K562 (cell line): ENCODE results near the gene RNASE8.

Experiments
- EZH2 ChIP-seq: IDR thresholded peaks from 2 replicates; pipeline ENCODE4 v1.6.1; 2012; ENCODE audit warnings: low read depth, mild to moderate bottlenecking, inconsistent platforms, low read length, borderline replicate concordance
- GATAD2A ChIP-seq: fragments of 450-650 bp; IDR thresholded peaks from 2 replicates; pipeline ENCODE4 v1.6.1; 2017
- HMG20A ChIP-seq: fragments of 450-650 bp; formaldehyde crosslinking; conservative IDR thresholded peaks from 2 replicates; pipeline ENCODE4 v1.4.0; 2020; ENCODE audit warnings: mild to moderate bottlenecking, mixed read lengths
- NFIC ChIP-seq: fragments of 450-650 bp; IDR thresholded peaks from 2 replicates; pipeline ENCODE4 v1.6.1; 2017; ENCODE audit warnings: mild to moderate bottlenecking, inconsistent platforms
- RCOR1 ChIP-seq, 2 experiments: IDR thresholded peaks; 2 replicates each; pipeline ENCODE4 v1.6.1; 2012; ENCODE audit warnings: low read depth in 2 of 2, low read length in 2 of 2, borderline replicate concordance in 1 of 2, improper control_type of control experiment in 1 of 2
- RUNX1 ChIP-seq: sonication (generic); IDR thresholded peaks from 2 replicates; pipeline ENCODE4 v1.6.1; 2016; ENCODE audit warnings: antibody characterized with exemption, low read depth
- SNAPC5 ChIP-seq: fragments of 250-450 bp; sonication (Bioruptor Pico); IDR thresholded peaks from 2 replicates; pipeline ENCODE4 v1.8.0; 2021; ENCODE audit warnings: moderate library complexity, mild to moderate bottlenecking, inconsistent platforms
- TARDBP ChIP-seq: fragments of 450-650 bp; IDR thresholded peaks from 2 replicates; pipeline ENCODE4 v1.6.1; 2016
- THAP12 ChIP-seq: fragments of 250-450 bp; sonication (Bioruptor Pico); IDR thresholded peaks from 2 replicates; pipeline ENCODE4 v1.9.0; 2021; ENCODE audit warnings: mild to moderate bottlenecking, inconsistent platforms
- ZBTB17 ChIP-seq: fragments of 450-650 bp; formaldehyde crosslinking; IDR thresholded peaks from 2 replicates; pipeline ENCODE4 v1.4.0; 2020; ENCODE audit warnings: mild to moderate bottlenecking
- ZBTB33 ChIP-seq: sonication (generic); formaldehyde crosslinking; IDR thresholded peaks from 2 replicates; pipeline ENCODE4 v1.8.1; 2023; ENCODE audit warnings: mild to moderate bottlenecking, missing genetic modification reagents
- ZNF512 ChIP-seq: IDR thresholded peaks from 2 replicates; pipeline ENCODE4 v1.6.1; 2016; ENCODE audit warnings: missing genetic modification characterization, missing compliant biosample characterization
- ZNF639 ChIP-seq, 2 experiments: fragments of 200-800 bp in 1 of 2; sonication (Bioruptor generic) in 1 of 2; sonication (generic) in 1 of 2; formaldehyde crosslinking in 1 of 2; IDR thresholded peaks in 1 of 2; conservative IDR thresholded peaks in 1 of 2; 2 replicates each; pipeline versions ENCODE4 v1.5.0 to v1.6.1; 2016 to 2020; ENCODE audit warnings: missing compliant biosample characterization in 1 of 2, missing genetic modification characterization in 1 of 2, missing genetic modification reagents in 1 of 2

- no peak for TF ChIP-seq ZBTB17 (CRISPR knock-in tag)
- TF ChIP-seq ZBTB33 (CRISPR knock-in tag): no peak
- TF ChIP-seq HMG20A (CRISPR knock-in tag): no peak
- TF ChIP-seq SNAPC5: no peak
- no peak for TF ChIP-seq NFIC
- peak; percentile 61 for TF ChIP-seq ZNF512 (tag)
- TF ChIP-seq GATAD2A: no peak
- TF ChIP-seq RUNX1: no peak
- no peak for TF ChIP-seq EZH2
- TF ChIP-seq ZNF639 (CRISPR knock-in tag; conservative IDR thresholded peaks at IDR 0.05 in 1 of 2, IDR thresholded peaks at IDR 0.05 in 1 of 2): no peak
- TF ChIP-seq THAP12 (CRISPR knock-in tag): no peak
- no peak for TF ChIP-seq RCOR1 (IDR thresholded peaks at IDR 0.05; ENCODE audit: borderline replicate concordance in 1 of 2, low read depth in 2 of 2, low read length in 2 of 2)
- TF ChIP-seq TARDBP: no peak
These were observed 12.5 kb downstream of the RNASE8 start, which contains the start of gene ARHGEF40 for GRCh38 chr14:21070083-21070609.
